GM12872 (cell line): Measurements from ENCODE around the gene HIPK1.

Experiments used
- TF ChIP-seq, protein P1 (sequence below): IDR thresholded peaks from 3 replicates; pipeline ENCODE4 v1.5.1; 2011; ENCODE audit warnings: low read depth, mild to moderate bottlenecking, low read length, moderate library complexity; ENCODE audit not compliant: insufficient read depth

Gene HIPK1

DNA sequence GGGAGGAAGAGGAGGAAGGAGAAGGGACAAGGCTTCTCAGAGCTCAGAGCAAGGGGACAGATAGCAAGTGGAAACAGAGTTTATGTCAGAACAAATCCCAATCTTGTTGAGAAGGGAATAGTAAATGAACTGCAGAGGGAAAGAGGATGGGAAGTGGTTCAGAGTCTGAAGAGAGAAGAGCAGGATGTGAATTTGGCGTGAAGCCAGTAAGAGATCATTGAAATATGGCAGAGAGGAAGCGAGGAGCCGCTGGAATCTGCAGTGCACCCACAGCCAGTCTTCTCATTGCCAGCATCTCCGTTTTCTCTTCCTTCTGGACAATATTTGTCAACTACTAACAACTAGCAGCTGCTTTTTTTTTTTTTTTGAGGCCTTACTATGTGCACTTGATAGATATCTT lies 69.2 kb downstream of the HIPK1 start:
- TF ChIP-seq, protein P1, sequence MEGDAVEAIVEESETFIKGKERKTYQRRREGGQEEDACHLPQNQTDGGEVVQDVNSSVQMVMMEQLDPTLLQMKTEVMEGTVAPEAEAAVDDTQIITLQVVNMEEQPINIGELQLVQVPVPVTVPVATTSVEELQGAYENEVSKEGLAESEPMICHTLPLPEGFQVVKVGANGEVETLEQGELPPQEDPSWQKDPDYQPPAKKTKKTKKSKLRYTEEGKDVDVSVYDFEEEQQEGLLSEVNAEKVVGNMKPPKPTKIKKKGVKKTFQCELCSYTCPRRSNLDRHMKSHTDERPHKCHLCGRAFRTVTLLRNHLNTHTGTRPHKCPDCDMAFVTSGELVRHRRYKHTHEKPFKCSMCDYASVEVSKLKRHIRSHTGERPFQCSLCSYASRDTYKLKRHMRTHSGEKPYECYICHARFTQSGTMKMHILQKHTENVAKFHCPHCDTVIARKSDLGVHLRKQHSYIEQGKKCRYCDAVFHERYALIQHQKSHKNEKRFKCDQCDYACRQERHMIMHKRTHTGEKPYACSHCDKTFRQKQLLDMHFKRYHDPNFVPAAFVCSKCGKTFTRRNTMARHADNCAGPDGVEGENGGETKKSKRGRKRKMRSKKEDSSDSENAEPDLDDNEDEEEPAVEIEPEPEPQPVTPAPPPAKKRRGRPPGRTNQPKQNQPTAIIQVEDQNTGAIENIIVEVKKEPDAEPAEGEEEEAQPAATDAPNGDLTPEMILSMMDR, result no peak

DNA sequence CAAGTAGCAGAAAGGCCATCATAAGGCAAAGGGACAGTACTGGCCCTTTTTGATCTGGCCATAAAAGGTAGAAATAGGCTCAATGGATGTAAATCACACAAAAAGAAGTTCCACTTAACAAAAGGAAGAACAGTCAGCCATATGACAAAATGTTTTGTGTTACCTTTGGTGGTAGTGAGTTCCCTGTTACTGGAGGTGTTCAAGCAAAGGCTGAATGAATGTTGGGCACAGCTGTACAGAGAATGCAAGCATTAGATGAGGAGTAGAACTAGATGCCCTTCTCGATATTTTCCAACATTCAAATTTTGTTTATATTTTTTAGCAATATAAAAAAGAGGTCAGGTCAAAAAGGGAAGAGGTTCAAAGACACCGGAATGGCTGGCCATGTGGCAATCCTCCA lies 70.1 kb downstream of the HIPK1 start:
- TF ChIP-seq, protein P1, result no peak

DNA sequence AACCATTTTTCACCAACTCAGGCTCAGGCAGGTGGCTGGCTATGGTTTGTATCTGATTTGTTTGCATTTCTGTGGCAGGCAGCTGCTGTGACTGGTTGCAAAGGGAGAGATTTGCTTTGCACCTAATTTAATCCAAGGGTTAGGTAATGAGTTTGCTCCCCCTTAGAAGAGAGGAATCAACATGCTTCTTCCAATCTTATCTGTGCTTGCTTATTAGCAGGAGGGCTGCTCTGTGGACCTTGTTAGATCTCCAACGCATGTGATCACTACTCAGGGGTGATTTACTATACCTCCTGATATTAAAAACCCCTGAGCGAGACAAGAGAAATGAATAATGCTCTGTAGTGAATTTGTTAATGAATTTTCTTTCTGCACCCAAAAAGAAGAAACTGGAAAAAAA lies 70.7 kb downstream of the HIPK1 start:
- TF ChIP-seq, protein P1, result no peak

GRCh38 chr1:114000406-114000805 lies 71.3 kb downstream of the HIPK1 start:
- TF ChIP-seq, protein P1, result no peak

- TF ChIP-seq, protein P1, result no peak
Measured at GRCh38 chr1:114002492-114003239, 73.5 kb downstream of the HIPK1 start.

GRCh38 chr1:114003431-114003830 lies 74.3 kb downstream of the HIPK1 start:
- TF ChIP-seq, protein P1, result no peak

- TF ChIP-seq, protein P1, result no peak
Measured at GRCh38 chr1:114008480-114008941, 79.4 kb downstream of the HIPK1 start.
